ENCODE measurements around the gene MOK.

DNA sequence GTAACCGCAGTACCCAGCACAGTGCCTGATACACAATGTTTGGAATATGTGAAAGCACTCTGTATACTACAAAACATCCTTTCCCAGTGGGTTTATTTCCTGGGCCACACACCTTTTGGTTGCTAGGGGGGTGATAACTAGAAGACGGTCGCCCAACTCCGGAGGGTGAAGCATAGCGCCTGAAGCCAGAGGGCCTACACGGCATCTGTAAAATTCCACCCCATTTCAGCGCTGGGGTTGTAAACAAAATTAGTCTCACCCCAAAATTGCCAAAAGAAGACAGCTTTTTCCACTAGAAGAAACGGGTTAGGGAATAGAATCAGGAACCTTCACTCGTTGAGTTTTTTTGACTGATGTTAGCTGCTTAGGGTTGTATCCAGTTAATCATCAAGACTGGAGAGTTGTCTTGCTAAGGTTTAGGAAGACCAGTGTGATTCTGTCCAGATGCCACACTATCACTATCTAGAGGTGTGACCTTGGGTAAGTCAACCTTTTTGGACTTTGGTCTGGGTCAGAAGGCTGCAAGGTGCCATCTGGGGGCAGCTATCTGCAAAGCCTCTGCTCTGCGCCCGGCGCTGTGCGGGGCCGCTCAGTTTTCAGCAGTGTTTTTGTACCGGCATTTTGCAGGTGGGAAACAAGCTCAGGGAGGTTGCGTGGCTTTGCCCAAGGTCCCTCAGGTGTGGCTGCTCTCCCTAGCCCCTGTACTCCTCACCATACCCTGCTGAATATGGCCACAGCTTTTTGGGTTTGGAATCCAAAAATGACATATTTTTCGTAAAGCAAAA lies 15.9 kb upstream of the MOK start:
- no peak for TF ChIP-seq POLR2A (IDR thresholded peaks at IDR 0.05)
- TF ChIP-seq, protein P1, sequence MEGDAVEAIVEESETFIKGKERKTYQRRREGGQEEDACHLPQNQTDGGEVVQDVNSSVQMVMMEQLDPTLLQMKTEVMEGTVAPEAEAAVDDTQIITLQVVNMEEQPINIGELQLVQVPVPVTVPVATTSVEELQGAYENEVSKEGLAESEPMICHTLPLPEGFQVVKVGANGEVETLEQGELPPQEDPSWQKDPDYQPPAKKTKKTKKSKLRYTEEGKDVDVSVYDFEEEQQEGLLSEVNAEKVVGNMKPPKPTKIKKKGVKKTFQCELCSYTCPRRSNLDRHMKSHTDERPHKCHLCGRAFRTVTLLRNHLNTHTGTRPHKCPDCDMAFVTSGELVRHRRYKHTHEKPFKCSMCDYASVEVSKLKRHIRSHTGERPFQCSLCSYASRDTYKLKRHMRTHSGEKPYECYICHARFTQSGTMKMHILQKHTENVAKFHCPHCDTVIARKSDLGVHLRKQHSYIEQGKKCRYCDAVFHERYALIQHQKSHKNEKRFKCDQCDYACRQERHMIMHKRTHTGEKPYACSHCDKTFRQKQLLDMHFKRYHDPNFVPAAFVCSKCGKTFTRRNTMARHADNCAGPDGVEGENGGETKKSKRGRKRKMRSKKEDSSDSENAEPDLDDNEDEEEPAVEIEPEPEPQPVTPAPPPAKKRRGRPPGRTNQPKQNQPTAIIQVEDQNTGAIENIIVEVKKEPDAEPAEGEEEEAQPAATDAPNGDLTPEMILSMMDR (IDR thresholded peaks at IDR 0.05), result no peak
